Dendritic cell treated with granulocyte-macrophage colony-stimulating factor and Interleukin-4, amounts not matched to agents 40 ng/mL and 50 ng/mL, for 4 days (primary cell): ENCODE results near the gene GNPTAB.

Experiments used
- H3K27ac Mint-ChIP-seq: one replicate; pipeline ENCODE4 v1.8.0; 2022; ENCODE audit warnings: mild to moderate bottlenecking, mixed read lengths
- H3K27me3 Mint-ChIP-seq: one replicate; pipeline ENCODE4 v1.8.0; 2022; ENCODE audit warnings: mild to moderate bottlenecking, mixed read lengths
- H3K36me3 Mint-ChIP-seq: one replicate; pipeline ENCODE4 v1.8.0; 2022; ENCODE audit warnings: low read depth, mixed read lengths
- H3K4me1 Mint-ChIP-seq: one replicate; pipeline ENCODE4 v1.8.0; 2022; ENCODE audit warnings: low read depth, mixed read lengths
- H3K4me3 Mint-ChIP-seq: one replicate; pipeline ENCODE4 v1.8.0; 2022; ENCODE audit warnings: mild to moderate bottlenecking, moderate library complexity, mixed read lengths
- H3K9me3 Mint-ChIP-seq: one replicate; pipeline ENCODE4 v1.8.0; 2022; ENCODE audit warnings: mixed read lengths
- intact Hi-C: fragments of 100-400 bp; cut with micrococcal nuclease; formaldehyde crosslinking; loops from one replicate; pipeline ENCODE4 v1.15.0; 2022

GNPTAB gene

GRCh38 chr12:101714877-101715444 is 115.8 kb downstream of the GNPTAB start:
- H3K27me3 Mint-ChIP-seq: no peaks in the 10 kb centered on the region
- no peak overlapping the region for H3K4me3 Mint-ChIP-seq
- H3K36me3 Mint-ChIP-seq: no peaks in the 10 kb centered on the region
- peaks cover 33% of the 10 kb centered on the region for H3K4me1 Mint-ChIP-seq
- peak overlapping the region; percentile 47 for H3K27ac Mint-ChIP-seq
- intact Hi-C loops: no loop called here
- no peaks in the 10 kb centered on the region for H3K9me3 Mint-ChIP-seq

- Mint-ChIP-seq H3K4me3 (no peak overlapping the region), H3K27ac (no peak overlapping the region), H3K9me3 (no peaks in the 10 kb centered on the region), H3K36me3 (no peaks in the 10 kb centered on the region), H3K4me1 (peaks cover 41% of the 10 kb centered on the region), H3K27me3 (no peaks in the 10 kb centered on the region)
- intact Hi-C loops: no loop called here
Measured at GRCh38 chr12:101713930-101714329, 116.8 kb downstream of the GNPTAB start.

GRCh38 chr12:101713059-101713682 is 117.6 kb downstream of the GNPTAB start:
- intact Hi-C loops: no loop called here
- no peaks in the 10 kb centered on the region for H3K36me3 Mint-ChIP-seq
- no peaks in the 10 kb centered on the region for H3K9me3 Mint-ChIP-seq
- no peaks in the 10 kb centered on the region for H3K27me3 Mint-ChIP-seq
- H3K4me1 Mint-ChIP-seq: peaks cover 41% of the 10 kb centered on the region
- no peak overlapping the region for H3K4me3 Mint-ChIP-seq
- peak overlapping the region; percentile 70 for H3K27ac Mint-ChIP-seq

GRCh38 chr12:101710288-101710687 is 120.5 kb downstream of the GNPTAB start:
- Mint-ChIP-seq H3K4me1 (peaks cover 43% of the 10 kb centered on the region), H3K4me3 (no peak overlapping the region), H3K36me3 (no peaks in the 10 kb centered on the region), H3K9me3 (no peaks in the 10 kb centered on the region), H3K27me3 (no peaks in the 10 kb centered on the region), H3K27ac (peak overlapping the region; percentile 28)
- intact Hi-C loops: no loop called here

GRCh38 chr12:101707131-101707782 is 123.5 kb downstream of the GNPTAB start:
- Mint-ChIP-seq H3K27me3 (no peaks in the 10 kb centered on the region), H3K36me3 (no peaks in the 10 kb centered on the region), H3K27ac (no peak overlapping the region), H3K4me1 (peaks cover 40% of the 10 kb centered on the region), H3K4me3 (no peak overlapping the region), H3K9me3 (no peaks in the 10 kb centered on the region)
- intact Hi-C loops: no loop called here

GRCh38 chr12:101706403-101706802 is 124.4 kb downstream of the GNPTAB start:
- no peaks in the 10 kb centered on the region for H3K9me3 Mint-ChIP-seq
- intact Hi-C loops: no loop called here
- H3K4me1 Mint-ChIP-seq: peaks cover 46% of the 10 kb centered on the region
- no peak overlapping the region for H3K27ac Mint-ChIP-seq
- H3K27me3 Mint-ChIP-seq: no peaks in the 10 kb centered on the region
- no peak overlapping the region for H3K4me3 Mint-ChIP-seq
- H3K36me3 Mint-ChIP-seq: no peaks in the 10 kb centered on the region

- intact Hi-C loops: no loop called here
- Mint-ChIP-seq H3K27me3 (no peaks in the 10 kb centered on the region), H3K36me3 (no peaks in the 10 kb centered on the region), H3K4me1 (peaks cover 56% of the 10 kb centered on the region), H3K4me3 (no peak overlapping the region), H3K27ac (no peak overlapping the region), H3K9me3 (no peaks in the 10 kb centered on the region)
Measured at GRCh38 chr12:101703487-101703886, 127.3 kb downstream of the GNPTAB start.

GRCh38 chr12:101700299-101700820 is 130.4 kb downstream of the GNPTAB start:
- H3K27ac Mint-ChIP-seq: no peak overlapping the region
- H3K36me3 Mint-ChIP-seq: peaks cover 9% of the 10 kb centered on the region
- peaks cover 56% of the 10 kb centered on the region for H3K4me1 Mint-ChIP-seq
- H3K9me3 Mint-ChIP-seq: no peaks in the 10 kb centered on the region
- H3K27me3 Mint-ChIP-seq: no peaks in the 10 kb centered on the region
- intact Hi-C loops: no loop called here
- no peak overlapping the region for H3K4me3 Mint-ChIP-seq

- peak overlapping the region; percentile 94 for H3K4me3 Mint-ChIP-seq
- H3K4me1 Mint-ChIP-seq: peaks cover 56% of the 10 kb centered on the region
- no peaks in the 10 kb centered on the region for H3K27me3 Mint-ChIP-seq
- intact Hi-C loops: no loop called here
- H3K27ac Mint-ChIP-seq: peak overlapping the region; percentile 84
- H3K36me3 Mint-ChIP-seq: peaks cover 9% of the 10 kb centered on the region
- H3K9me3 Mint-ChIP-seq: no peaks in the 10 kb centered on the region
Measured at GRCh38 chr12:101698800-101699347, 131.9 kb downstream of the GNPTAB start.

GRCh38 chr12:101697930-101698799 is 132.6 kb downstream of the GNPTAB start:
- peaks cover 52% of the 10 kb centered on the region for H3K4me1 Mint-ChIP-seq
- peak overlapping the region; percentile 94 for H3K4me3 Mint-ChIP-seq
- H3K9me3 Mint-ChIP-seq: no peaks in the 10 kb centered on the region
- H3K36me3 Mint-ChIP-seq: peaks cover 9% of the 10 kb centered on the region
- H3K27ac Mint-ChIP-seq: peak overlapping the region; percentile 84
- intact Hi-C loops: loop anchor here (2.0 kb wide), 1 partner anchor 291 kb away; the partner anchor contains the start of gene ARL1
- no peaks in the 10 kb centered on the region for H3K27me3 Mint-ChIP-seq

- peak within 1 kb of the TSS; percentile 84 for H3K27ac Mint-ChIP-seq
- H3K9me3 Mint-ChIP-seq: no peaks in the 10 kb centered on the region
- H3K36me3 Mint-ChIP-seq: peaks cover 9% of the 10 kb centered on the region
- intact Hi-C loops: loop anchor here (2.0 kb wide), 1 partner anchor 291 kb away; the partner anchor contains the start of gene ARL1
- H3K4me1 Mint-ChIP-seq: peaks cover 44% of the 10 kb centered on the region
- H3K27me3 Mint-ChIP-seq: no peaks in the 10 kb centered on the region
- peak within 1 kb of the TSS; percentile 94 for H3K4me3 Mint-ChIP-seq
Measured at GRCh38 chr12:101697197-101697929, 133.4 kb downstream of the GNPTAB start, which contains the start of gene CHPT1. Gene CHPT1 (plus strand): TSS chr12:101697640. CDS start chr12:101697862, 222 bp downstream.

GRCh38 chr12:101696251-101697196 is 134.2 kb downstream of the GNPTAB start:
- intact Hi-C loops: loop anchor here (2.0 kb wide), 1 partner anchor 290 kb away; the partner anchor contains the start of gene ARL1
- Mint-ChIP-seq H3K4me3 (peak overlapping the region; percentile 83), H3K4me1 (peaks cover 36% of the 10 kb centered on the region), H3K36me3 (peaks cover 9% of the 10 kb centered on the region), H3K27me3 (no peaks in the 10 kb centered on the region), H3K9me3 (no peaks in the 10 kb centered on the region), H3K27ac (peak overlapping the region; percentile 84)
